Epithelial cell of prostate (primary cell): Measurements from ENCODE around the gene GIPC3.
"Not testable (repeated sequence)": the region's sequence is repeated elsewhere in the genome, so short reads cannot be mapped to it uniquely, and the experiment has no call there.

Experiments
- DNase-seq: peaks from one replicate; pipeline ENCODE4 v3.0.0-alpha.2; 2011; ENCODE audit warnings: low read depth, low spot score
- H3K27ac ChIP-seq: fragments of 450-650 bp; 2 replicates; pipeline ENCODE4 v1.5.1; 2017; ENCODE audit warnings: mild to moderate bottlenecking

Gene GIPC3

DNA sequence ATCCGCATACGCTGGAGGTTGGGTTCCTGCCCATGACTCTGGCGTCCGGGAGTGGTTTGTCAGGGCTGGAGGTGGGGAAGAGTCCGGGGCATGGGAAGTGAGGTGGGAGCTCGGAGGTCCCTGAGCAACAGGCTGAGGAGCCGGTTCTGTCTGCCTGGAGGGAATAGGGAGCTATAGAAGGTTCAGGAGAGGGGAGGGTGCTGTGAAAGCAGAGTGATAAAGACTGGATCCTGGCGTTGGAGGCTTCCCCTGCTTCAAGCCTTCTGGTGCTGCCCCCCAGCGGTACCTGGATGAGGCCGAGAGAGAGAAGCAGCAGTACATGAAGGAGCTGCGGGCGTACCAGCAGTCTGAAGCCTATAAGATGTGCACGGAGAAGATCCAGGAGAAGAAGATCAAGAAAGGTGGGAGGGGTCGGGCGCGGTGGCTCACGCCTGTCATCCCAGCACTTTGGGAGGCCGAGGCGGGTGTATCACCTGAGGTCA is 10.0 kb upstream of the GIPC3 start:
- DNase-seq = no peak
- H3K27ac ChIP-seq = no peak overlapping the region

DNA sequence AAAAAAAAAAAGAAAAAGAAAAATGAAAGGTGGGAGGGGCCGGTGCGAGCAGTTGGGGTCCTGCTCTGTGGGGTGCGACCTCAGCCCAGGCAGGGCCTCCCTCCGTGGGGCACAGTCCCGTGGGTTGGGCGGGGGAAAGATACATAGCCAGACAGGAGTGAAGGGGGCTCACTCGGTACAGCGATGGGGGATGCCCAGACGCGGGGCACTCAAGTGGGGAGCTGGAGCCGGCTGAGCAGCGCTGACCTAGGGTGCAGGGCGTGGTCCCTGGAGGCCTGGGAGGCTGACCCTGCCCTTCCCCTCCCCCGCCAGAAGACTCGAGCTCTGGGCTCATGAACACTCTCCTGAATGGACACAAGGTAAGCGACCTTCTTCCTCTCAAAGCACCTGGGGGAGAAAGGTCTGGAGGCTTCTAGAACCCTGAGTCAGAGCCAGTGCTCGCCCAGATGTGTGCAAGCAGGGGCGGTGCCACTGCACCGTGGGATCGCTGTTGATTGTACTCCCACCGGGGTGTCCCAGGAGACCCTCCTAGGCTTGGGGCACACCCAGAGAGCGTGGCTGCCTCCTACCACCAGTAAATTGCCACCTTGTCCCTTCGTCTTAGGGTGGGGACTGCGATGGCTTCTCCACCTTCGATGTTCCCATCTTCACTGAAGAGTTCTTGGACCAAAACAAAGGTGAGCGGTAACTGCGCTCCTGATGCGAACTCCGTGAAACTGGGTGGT is 9.2 kb upstream of the GIPC3 start:
- H3K27ac ChIP-seq = no peak overlapping the region
- no peak for DNase-seq

DNA sequence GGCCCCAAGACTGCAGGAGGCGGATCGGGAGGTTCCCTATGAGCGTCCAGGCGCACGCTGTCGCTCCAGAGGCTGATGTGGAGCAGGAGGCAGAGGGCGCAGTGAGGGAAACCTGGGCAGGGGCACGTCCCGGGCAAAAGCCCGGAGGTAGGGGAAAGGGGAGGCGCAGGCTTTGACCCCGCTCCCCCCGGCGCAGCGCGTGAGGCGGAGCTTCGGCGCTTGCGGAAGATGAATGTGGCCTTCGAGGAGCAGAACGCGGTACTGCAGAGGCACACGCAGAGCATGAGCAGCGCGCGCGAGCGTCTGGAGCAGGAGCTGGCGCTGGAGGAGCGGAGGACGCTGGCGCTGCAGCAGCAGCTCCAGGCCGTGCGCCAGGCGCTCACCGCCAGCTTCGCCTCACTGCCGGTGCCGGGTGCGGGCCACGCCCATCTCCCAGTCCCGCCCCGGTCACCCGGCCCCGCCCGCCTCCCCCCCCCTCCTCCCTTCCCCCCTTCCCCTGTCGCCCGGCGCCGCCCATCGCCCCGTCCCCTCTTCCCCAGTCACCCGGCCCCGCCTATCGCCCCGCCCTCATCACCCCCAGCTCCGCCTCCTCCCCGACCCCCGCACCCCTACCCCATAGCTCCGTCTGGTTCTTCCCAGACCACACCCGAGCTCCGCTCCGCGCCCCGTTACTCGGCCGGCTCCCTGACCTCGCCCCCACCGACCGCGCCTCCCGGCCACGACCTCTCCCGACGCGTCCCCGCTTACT is 8.4 kb upstream of the GIPC3 start:
- no peak overlapping the region for H3K27ac ChIP-seq
- DNase-seq = no peak

DNA sequence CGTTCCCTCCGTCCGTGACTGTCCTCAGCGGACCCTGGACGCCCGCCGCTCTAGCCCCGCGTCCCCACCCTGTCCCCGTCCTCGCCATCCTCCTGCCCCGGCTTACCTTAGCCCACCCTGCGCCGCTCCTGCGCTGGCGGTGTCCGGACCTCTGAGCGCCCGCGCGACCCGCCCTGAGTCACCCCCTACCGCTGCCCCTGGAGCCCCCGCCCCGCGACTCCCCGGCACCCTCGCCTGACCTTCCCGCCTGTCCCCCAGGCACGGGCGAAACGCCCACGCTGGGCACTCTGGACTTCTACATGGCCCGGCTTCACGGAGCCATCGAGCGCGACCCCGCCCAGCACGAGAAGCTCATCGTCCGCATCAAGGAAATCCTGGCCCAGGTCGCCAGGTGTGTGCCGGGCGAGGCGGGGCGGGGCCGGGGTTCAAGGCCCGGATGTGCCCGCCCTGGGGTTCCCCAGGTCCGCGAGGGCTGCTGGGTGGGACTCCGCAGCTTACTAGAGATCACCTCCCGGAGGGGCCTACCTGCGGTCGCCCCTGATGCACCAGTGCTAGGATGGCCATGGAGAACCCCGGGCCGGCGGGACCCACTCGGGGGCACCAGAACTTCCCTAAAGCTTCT is 7.4 kb upstream of the GIPC3 start:
- no peak overlapping the region for H3K27ac ChIP-seq
- no peak for DNase-seq

DNA sequence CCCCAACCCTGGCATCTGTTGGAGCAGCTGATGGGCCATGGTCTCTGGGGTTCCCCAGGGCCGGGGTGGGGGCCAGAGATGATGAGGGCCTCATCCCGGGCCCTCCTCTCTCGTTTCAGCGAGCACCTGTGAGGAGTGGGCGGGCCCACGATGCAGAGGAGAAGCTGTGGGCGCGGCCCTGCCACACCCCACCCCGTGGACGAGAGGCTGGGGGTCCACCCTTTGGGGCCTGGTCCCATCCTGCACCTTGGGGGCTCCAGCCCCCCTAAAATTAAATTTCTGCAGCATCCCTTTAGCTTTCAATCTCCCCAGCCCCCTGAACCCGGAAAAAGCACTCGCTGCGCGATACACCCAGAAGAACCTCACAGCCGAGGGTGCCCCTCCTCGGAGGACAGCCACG is 6.9 kb upstream of the GIPC3 start:
- H3K27ac ChIP-seq = no peak overlapping the region
- DNase-seq = no peak

DNA sequence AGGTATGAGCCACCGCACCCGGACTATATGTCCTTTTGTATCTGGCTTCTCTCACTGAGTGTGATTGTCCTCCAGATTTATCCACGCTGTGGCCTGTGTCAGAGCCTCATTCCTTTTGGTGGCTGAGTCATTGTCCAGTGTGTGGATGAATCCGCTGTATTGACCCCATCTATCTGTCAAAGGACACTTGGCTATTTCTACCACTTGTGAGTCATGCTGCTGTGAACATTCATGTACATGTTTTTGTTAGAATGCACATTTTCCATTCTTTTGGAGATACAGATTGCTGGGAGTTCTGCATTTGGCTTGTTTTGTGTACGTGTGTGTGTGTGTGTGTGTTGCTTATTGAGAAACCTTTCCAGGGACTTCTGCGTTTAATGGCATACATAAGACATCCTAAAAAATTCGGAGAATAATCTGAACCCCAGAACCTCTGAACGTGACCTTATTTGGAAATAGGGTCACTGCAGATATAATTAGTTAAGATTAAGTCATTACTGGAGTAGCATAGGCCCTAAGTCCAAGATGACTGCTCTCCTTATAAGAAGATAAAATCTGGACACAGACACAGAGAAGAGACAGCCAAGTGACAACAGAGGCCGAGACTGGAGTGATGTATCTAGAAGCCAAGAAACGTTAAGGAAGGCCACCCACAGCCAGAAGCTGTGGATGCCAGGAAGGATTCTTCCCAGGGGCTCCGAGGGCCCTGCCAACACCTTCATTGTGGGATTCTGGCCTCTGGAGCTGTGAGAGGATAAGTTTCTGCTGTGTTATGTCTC is 4.9 kb upstream of the GIPC3 start:
- DNase-seq = no peak
- no peak overlapping the region for H3K27ac ChIP-seq

DNA sequence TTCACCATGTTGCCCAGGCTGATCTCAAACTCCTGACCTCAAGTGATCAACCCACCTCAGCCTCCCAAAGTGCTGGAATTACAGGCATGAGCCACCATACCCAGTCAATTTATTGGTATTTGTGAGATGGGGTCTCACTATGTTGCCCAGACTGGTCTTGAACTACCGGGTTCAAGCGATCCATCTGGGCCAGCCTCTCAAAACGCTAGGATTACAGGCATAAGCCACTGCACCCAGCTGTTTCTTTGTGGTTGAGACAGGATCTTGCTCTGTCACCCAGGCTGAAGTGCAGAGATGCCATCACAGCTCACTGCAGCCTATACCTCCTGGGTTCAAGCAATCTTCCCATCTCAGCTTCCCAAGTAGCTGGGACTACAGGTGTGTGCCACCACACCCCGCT is 3.5 kb upstream of the GIPC3 start:
- not testable (repeated sequence) for DNase-seq, H3K27ac ChIP-seq

DNA sequence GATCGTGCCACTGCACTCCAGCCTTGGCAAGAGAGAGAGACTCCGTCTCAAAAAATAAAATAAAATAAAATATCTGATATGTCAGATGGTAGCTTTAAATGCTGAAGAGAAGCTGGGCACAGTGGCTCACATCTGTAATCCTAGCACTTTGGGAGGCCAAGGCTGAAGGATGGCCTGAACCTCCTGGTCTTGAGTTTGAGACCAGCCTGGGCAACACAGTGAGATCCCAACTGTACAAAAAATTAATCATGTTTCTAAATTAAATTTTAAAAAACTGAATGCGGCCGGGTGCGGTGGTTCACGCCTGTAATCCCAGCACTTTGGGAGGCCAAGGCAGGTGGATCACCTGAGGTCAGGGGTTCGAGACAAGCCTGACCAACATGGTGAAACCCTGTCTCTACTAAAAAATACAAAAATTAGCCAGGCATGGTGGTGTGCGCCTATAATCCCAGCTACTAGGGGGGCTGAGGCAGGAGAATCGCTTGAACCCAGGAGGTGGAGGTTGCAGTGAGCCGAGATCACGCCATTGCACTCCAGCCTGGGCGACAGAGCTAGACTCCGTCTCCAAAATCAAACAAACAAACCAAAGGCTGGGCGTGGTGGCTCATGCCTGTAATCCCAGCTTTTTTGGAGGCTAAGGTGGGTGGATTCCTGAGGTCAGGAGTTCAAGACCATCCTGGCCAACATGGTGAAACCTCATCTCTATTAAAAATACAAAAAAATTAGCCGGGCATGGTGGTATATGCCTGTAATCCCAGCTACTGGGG is 1.1 kb upstream of the GIPC3 start:
- not testable (repeated sequence) for DNase-seq, H3K27ac ChIP-seq

DNA sequence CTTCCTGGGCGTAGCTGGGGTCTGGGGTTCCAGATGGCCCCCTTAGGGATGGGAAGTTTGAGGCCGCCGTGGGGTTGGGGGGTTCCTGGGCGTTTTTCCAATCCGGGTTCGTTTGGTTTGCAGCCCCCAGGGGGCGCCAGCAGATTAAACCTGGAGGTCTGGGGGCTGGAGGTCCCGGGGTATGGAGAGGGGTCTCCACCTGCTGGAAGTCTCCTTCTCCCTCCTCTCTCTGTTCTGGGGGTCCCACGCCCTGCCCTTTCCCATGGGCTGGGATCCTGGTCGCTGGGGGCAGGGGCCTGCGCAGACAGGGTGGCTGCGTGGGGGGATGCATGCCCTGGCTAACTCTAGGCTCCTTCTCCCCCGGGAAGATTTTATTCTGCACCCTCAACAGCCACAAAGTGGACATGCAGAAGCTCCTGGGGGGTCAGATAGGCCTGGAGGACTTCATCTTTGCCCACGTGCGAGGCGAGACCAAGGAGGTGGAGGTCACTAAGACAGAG is 899 bp downstream of the GIPC3 start:
- H3K27ac ChIP-seq = no peak overlapping the region
- DNase-seq = no peak

DNA sequence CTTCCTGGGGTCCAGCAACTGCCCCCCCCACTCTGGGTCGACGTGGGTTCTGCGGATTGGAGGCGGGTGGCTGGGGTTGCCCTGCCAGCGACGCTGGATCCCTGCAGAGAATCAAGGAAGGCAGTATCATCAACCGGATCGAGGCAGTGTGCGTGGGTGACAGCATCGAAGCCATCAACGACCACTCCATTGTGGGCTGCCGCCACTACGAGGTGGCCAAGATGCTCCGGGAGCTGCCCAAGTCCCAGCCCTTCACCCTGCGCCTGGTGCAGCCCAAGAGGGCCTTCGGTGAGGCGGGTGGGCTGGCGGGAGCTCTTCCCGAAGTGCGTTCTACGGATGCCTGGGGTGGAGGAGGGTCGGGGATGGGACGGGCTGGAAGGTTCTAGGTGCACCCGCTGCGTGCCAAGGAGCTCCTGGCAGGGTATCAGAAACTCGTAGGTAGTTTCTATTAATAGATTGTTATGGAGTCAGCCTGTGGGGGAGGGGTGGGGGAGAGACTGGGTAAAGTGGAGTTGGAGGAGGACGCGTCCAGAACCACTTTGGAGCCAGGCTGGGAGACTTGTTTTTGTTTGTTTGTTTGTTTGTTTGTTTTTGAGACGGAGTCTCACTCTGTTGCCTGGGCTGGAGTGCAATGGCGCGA is 1.5 kb downstream of the GIPC3 start:
- H3K27ac ChIP-seq = no peak overlapping the region
- DNase-seq = no peak

DNA sequence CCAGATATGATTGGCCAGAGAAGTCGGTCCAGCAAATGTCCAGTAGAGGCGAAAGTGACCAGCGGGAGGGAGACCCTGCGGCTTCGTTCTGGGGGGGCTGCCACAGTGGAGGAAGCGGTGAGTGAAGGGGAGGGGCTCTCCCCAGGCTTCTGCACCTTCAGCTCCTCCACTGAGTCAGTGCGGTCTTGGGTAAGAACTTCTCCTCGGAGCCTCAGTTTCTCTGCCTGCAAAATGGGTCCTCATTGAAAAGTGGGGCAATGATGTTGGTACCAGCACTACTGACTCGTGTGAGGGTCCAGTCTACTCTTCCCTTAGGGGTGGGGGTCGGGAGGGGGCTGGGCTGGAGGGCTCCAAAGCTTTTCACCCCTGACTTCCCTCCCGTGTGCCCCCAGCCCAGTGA is 4.2 kb downstream of the GIPC3 start:
- H3K27ac ChIP-seq = no peak overlapping the region
- no peak for DNase-seq

DNA sequence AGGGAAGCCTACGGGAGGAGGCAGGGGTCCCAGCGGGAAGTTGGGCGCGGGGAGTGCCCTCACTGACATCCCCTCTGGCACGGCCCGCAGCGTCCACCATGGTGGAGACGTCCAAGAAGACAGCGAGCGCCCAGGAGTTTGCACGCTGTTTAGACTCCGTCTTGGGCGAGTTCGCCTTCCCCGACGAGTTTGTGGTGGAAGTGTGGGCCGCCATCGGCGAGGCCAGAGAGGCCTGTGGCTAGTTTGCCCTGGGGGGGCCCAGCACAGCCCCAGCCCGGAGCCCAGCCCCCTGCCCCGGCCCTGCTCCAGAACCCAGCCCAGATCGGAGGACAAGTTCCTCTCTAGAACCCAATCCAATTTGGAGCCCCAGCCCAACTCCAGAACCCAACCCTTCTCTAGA is 4.7 kb downstream of the GIPC3 start:
- H3K27ac ChIP-seq = no peak overlapping the region
- no peak for DNase-seq

DNA sequence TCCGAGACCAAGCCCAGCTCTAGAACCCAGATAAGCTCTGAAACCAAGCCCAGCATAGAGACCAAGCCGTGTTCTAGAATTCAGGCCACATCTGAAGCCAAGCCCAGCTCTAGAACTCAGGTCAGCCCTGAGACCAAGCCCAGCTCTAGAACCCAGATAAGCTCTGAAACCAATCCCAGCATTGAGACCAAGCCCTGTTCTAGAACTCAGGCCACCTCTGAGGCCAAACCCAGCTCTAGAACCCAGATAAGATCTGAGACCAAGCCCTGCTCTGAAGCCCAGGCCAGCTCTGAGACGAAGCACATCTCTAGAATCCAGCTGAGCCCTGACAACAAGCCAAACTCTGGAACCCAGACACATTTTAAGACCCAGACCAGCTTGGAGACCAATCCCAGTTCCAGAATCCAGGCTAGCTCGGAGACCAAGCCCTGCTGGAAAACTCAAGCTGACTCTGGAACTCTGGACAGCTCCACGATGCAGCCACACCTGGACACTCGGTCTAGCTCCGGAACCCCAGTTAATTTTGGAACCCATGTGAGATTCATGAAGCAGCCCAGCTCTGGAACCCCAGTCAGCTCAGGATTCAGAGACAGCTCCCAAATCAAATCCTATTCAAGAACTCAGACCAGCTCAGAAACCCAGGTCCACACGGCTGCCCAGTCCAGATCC is 5.8 kb downstream of the GIPC3 start:
- H3K27ac ChIP-seq = no peak overlapping the region
- no peak for DNase-seq

DNA sequence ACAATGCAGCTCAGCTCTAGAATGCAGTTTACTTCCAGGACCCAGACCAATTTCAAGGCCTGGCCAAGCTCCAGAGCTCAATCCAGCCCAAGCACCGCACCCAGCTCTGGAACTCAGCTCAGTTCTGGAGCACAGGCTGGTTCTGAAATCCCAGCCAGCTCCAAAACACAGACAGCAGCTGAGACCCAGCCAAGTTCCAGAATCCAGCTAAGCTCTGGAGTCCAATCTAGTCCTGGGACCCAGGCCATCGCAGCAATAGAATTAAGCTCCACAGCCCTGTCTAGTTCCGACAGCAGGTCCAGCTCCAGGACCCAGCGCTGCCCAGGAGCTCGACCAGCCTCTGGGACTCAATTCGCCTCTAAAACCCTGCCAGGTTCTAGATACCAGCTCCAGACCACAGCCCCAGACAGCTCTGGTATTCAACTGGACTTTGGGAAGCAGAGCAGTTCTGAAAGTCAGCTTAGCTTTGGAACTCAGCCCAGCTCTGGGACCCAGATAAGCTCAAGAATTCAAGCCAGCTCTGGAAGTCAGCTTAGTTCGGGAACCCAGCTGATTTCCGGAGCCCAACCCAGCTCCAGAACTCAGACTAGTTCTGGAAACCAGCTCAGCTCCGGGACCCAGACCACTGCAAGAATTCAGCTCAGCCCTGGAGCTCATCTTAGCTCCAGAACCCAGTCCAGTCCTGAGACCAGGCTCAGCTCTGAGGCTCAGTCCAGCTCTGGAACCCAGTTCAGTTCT is 6.8 kb downstream of the GIPC3 start:
- no peak for DNase-seq
- H3K27ac ChIP-seq = no peak overlapping the region

DNA sequence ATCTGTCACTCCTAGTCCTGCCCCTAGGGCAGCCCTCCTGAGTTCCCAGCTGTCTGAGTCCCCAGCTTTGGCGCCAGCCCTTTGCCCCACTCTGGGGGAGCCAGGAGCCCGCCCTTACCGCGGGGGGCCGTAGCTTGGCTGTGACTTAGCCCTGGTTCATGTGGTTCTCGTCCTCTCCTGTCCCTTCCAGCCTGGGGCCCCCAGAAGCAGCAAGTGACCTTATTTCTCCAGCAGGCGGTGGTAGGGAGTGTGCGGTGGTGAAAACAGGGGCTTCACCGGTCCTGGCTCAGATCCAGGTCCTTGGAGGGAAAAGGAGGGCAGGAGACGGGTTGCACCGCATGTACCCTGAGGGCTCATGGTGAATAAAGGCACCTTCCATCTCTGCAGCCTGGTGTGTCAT is 7.9 kb downstream of the GIPC3 start:
- no peak overlapping the region for H3K27ac ChIP-seq
- no peak for DNase-seq

DNA sequence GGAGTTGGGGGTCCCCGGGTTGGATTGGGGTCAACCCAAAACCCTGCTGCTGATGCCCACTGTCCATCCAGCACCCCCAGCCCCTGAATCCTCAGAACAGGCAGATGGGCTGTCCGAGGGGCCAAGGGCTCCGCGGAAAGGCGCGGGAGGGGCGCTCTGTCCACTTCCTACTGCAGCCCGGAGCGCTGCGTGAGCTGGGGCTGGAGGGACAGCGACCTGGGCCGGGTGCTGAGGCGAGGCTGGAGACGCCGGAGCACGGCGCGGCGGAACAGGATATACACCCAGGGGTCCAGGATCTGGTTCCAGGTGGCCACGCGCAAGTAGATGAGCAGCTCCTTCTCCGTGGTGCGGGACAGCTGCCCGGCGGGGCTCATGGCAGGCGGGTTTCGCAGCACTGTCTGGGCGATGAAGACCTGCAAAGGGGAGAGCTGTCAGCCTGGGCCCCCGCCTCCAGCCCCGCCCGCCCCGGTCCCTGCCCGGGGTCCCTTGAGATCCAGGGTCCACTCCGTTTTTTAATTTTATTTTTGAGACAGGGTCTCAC is 10.3 kb downstream of the GIPC3 start:
- no peak overlapping the region for H3K27ac ChIP-seq
- DNase-seq = no peak

DNA sequence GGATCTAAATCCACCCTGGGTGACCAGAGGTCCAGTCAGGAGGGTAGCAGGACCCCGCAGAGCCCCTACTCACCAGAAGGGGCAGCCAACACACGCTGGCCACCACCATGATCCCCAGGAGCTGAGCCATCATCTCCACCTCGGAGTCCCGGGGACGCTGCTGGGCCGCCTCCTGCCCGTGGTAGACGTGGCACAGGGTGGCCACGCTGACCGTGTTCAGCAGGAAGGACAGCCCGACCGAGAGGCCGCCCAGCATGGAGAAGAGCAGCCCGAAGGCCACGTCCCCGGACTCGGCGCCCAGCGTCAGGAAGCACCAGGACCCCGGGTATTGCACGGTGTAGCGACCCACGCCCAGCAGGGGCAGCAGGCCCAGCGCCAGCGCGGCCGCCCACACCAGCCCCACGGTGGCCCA is 14.5 kb downstream of the GIPC3 start:
- H3K27ac ChIP-seq = no peak overlapping the region
- no peak for DNase-seq

DNA sequence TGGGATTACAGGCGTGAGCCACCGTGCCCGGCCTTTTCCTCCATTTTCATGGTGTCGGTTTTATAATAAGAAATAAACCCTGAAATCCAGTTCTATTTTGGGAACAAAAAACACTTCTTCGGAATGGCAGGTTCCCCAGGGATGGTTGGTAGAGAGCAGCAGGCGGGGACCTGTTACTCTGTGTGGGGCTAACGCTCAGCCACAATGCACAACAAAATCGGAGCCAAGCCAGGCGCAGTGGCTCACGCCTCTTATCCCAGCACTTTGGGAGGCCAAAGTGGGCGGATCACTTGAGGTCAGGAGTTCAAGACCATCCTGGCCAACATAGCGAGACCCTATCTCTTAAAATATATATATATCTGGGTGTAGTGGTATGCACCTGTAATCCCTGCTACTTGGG is 15.7 kb downstream of the GIPC3 start:
- no peak for DNase-seq
- H3K27ac ChIP-seq = no peak overlapping the region
